OCI-LY3 (cell line): Measurements from ENCODE around the gene CAPZB.

Experiments
- H2AFZ ChIP-seq: fragments of 200-600, 300-600 bp; shearing (Covaris generic); 2 replicates; pipeline ENCODE4 v1.6.0; 2014; ENCODE audit warnings: antibody characterized with exemption, low read depth, low read length
- H3K27ac ChIP-seq: fragments of 200-600, 300-600 bp; sonication (generic); 2 replicates; pipeline ENCODE4 v1.5.1; 2014; ENCODE audit warnings: mild to moderate bottlenecking, low read length, moderate library complexity, mixed read lengths
- H3K27me3 ChIP-seq: fragments of 200-600, 300-600 bp; sonication (generic); 2 replicates; pipeline ENCODE4 v1.6.1; 2014; ENCODE audit warnings: low read depth, low read length, mixed read lengths
- H3K36me3 ChIP-seq: fragments of 200-600, 300-600 bp; sonication (generic); replicated peaks from 2 replicates; pipeline ENCODE3; 2014; ENCODE audit warnings: low read depth, low read length, mixed read lengths
- H3K4me1 ChIP-seq: fragments of 300-600, 200-600 bp; sonication (generic); 2 replicates; pipeline ENCODE4 v1.6.1; 2014; ENCODE audit warnings: low read length, mixed read lengths
- H3K4me2 ChIP-seq: fragments of 200-600, 300-600 bp; sonication (generic); 2 replicates; pipeline ENCODE4 v1.6.1; 2014; ENCODE audit warnings: low read length, mixed read lengths
- H3K4me3 ChIP-seq: fragments of 300-600, 200-600 bp; sonication (generic); 2 replicates; pipeline ENCODE4 v1.5.1; 2014; ENCODE audit warnings: antibody characterized with exemption, mild to moderate bottlenecking, low read length, moderate library complexity
- H3K79me2 ChIP-seq: fragments of 300-600, 200-600 bp; shearing (Covaris generic); 2 replicates; pipeline ENCODE4 v1.6.1; 2014; ENCODE audit warnings: mild to moderate bottlenecking, low read length, mixed read lengths
- H3K9ac ChIP-seq: fragments of 300-600, 200-600 bp; shearing (Covaris generic); 2 replicates; pipeline ENCODE4 v1.6.0; 2014; ENCODE audit warnings: mild to moderate bottlenecking, low read length, moderate library complexity
- H3K9me3 ChIP-seq: fragments of 200-600, 300-600 bp; shearing (Covaris generic); 2 replicates; pipeline ENCODE4 v1.6.1; 2014; ENCODE audit warnings: low read length, mixed read lengths; ENCODE audit not compliant: insufficient read depth
- H4K20me1 ChIP-seq: fragments of 200-600, 300-600 bp; sonication (generic); 2 replicates; pipeline ENCODE4 v1.6.1; 2016; ENCODE audit warnings: low read length, mixed read lengths; ENCODE audit not compliant: insufficient read depth
- EZH2phosphoT487 ChIP-seq: fragments of 200-600 bp; shearing (Covaris generic); IDR thresholded peaks from 2 replicates; pipeline ENCODE4 v1.6.1; 2018; ENCODE audit warnings: antibody characterized with exemption, mixed run types, low read depth
- TF ChIP-seq, protein P1 (sequence below): fragments of 200-600, 300-600 bp; sonication (generic); IDR thresholded peaks from 2 replicates; pipeline ENCODE4 v1.5.1; 2014; ENCODE audit warnings: antibody characterized with exemption, low read length, low read depth

Gene CAPZB

DNA sequence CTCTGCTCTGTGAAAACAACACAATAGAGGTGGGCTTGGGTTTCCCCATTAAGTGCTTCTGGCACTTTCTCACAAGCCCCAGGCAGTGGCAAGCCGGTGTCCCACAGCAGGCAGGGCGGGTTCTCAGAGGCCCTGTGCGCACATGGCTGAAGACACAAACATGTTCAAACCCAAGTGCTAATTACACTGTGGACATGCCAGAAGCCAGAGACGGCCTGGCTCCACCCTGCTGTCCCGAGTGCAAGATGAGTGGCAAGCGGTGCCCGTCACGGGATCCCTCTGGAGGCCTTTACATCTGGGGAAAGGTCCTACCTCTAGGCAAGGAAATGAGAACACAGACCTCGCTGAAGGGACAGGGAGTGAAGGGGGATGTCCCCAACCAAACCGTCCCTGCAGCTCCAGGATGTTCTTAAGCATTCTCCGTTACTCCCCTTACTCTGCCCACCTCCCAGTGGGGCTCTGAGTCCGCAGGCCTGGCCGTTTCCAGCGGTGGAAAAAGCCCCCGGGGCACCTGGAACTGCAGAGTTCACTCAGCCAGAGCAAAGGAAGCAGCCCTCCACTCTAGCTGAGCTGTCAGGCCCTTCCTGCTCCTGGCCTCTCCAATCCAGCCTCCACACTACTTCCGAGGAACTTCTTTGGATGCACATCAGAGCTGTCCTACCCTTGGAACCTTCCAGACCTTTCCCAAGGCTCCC lies 115.8 kb downstream of the CAPZB start:
- H3K79me2 ChIP-seq = no peaks in the 10 kb centered on the region
- H3K9me3 ChIP-seq = no peaks in the 10 kb centered on the region
- TF ChIP-seq EZH2phosphoT487 = no peak
- TF ChIP-seq, protein P1, sequence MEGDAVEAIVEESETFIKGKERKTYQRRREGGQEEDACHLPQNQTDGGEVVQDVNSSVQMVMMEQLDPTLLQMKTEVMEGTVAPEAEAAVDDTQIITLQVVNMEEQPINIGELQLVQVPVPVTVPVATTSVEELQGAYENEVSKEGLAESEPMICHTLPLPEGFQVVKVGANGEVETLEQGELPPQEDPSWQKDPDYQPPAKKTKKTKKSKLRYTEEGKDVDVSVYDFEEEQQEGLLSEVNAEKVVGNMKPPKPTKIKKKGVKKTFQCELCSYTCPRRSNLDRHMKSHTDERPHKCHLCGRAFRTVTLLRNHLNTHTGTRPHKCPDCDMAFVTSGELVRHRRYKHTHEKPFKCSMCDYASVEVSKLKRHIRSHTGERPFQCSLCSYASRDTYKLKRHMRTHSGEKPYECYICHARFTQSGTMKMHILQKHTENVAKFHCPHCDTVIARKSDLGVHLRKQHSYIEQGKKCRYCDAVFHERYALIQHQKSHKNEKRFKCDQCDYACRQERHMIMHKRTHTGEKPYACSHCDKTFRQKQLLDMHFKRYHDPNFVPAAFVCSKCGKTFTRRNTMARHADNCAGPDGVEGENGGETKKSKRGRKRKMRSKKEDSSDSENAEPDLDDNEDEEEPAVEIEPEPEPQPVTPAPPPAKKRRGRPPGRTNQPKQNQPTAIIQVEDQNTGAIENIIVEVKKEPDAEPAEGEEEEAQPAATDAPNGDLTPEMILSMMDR = no peak
- no peak overlapping the region for H3K27ac ChIP-seq
- H3K27me3 ChIP-seq = no peaks in the 10 kb centered on the region
- no peak overlapping the region for H3K4me3 ChIP-seq
- no peak overlapping the region for H3K9ac ChIP-seq
- H2AFZ ChIP-seq = no peak overlapping the region
- H4K20me1 ChIP-seq = peaks cover under 1% of the 10 kb centered on the region; the same call in 1 of the 2 replicates
- H3K36me3 ChIP-seq = no peaks in the 10 kb centered on the region
- no peak overlapping the region for H3K4me2 ChIP-seq
- H3K4me1 ChIP-seq = no peaks in the 10 kb centered on the region

DNA sequence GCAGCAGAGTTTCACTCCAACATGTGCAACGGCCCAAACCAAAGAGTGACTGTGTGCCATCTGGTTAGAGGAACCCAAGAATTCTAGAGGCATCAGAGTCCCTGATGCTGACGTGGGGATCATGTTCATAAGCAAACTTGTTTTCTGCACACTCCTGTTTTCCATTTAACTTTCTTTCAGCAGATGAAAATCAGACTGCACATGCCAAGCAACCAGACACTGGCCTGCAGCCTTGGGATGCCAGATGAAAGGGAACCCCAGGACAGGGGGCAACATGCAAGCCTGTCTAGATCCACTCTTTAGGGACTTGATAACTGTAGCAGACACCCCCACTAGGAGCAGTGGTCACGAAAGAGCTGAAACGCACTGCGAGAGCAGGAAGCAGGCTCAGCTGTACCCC lies 116.4 kb downstream of the CAPZB start:
- H3K27ac ChIP-seq = no peak overlapping the region
- H4K20me1 ChIP-seq = peaks cover 3% of the 10 kb centered on the region; the same call in 1 of the 2 replicates
- no peak overlapping the region for H3K4me3 ChIP-seq
- H3K4me1 ChIP-seq = no peaks in the 10 kb centered on the region
- no peaks in the 10 kb centered on the region for H3K27me3 ChIP-seq
- no peak overlapping the region for H2AFZ ChIP-seq
- TF ChIP-seq, protein P1 = no peak
- no peak for TF ChIP-seq EZH2phosphoT487
- no peaks in the 10 kb centered on the region for H3K79me2 ChIP-seq
- no peaks in the 10 kb centered on the region for H3K9me3 ChIP-seq
- no peak overlapping the region for H3K9ac ChIP-seq
- H3K36me3 ChIP-seq = no peaks in the 10 kb centered on the region
- no peak overlapping the region for H3K4me2 ChIP-seq

DNA sequence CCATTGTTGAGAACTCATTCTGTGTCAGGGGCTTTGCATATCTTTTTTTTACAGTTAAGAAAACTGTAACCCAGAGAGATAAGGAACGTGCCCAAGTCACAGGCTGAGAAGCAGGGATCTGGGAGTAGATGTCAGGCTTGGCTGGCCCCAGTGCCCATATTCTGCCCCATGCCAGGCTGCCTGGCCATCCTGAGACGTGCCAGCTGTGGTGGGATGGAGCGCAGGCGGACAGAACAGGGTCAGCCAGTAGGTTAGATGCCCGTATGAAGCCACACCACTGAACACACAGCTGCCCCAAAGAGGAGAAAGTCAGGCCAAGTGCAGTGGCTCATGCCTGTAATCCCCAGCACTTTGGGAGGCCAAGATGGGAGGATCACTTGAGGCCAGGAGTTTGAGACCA lies 117.3 kb downstream of the CAPZB start:
- H3K27me3 ChIP-seq = no peaks in the 10 kb centered on the region
- no peaks in the 10 kb centered on the region for H3K79me2 ChIP-seq
- TF ChIP-seq, protein P1 = no peak
- TF ChIP-seq EZH2phosphoT487 = no peak
- no peak overlapping the region for H2AFZ ChIP-seq
- H3K4me1 ChIP-seq = no peaks in the 10 kb centered on the region
- H3K27ac ChIP-seq = no peak overlapping the region
- no peaks in the 10 kb centered on the region for H3K36me3 ChIP-seq
- no peak overlapping the region for H3K4me2 ChIP-seq
- H3K9ac ChIP-seq = no peak overlapping the region
- H3K4me3 ChIP-seq = no peak overlapping the region
- H3K9me3 ChIP-seq = no peaks in the 10 kb centered on the region
- H4K20me1 ChIP-seq = peaks cover 3% of the 10 kb centered on the region; the same call in 1 of the 2 replicates

DNA sequence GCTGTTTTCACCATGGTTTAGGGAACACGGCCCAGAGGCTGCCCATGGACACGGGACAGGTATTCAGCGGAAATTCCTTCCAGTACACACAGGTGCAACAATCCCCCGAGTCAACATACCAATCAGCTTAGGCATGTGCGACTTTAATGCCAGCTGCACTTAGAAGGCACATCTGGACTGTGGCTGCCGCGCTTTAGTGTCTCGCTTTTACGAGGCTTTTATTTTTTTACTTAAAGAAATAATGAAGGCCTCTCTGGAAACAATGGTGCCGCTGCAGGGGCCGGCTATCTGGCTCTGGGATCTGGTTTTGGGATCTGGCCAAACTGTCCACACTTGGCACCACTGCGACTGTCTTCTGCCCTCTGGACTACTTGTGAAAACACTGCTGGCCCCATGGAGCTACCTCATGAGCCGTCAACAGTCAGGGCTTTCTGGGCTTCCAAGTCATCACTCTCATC lies 117.7 kb downstream of the CAPZB start:
- no peak overlapping the region for H3K9ac ChIP-seq
- no peaks in the 10 kb centered on the region for H3K27me3 ChIP-seq
- no peaks in the 10 kb centered on the region for H3K9me3 ChIP-seq
- H3K4me2 ChIP-seq = no peak overlapping the region
- H3K4me1 ChIP-seq = no peaks in the 10 kb centered on the region
- TF ChIP-seq, protein P1 = no peak
- no peak for TF ChIP-seq EZH2phosphoT487
- H4K20me1 ChIP-seq = peaks cover 3% of the 10 kb centered on the region; the same call in 1 of the 2 replicates
- no peak overlapping the region for H3K27ac ChIP-seq
- H2AFZ ChIP-seq = no peak overlapping the region
- H3K79me2 ChIP-seq = no peaks in the 10 kb centered on the region
- no peaks in the 10 kb centered on the region for H3K36me3 ChIP-seq
- no peak overlapping the region for H3K4me3 ChIP-seq
